Esophagus (tissue), 2 donors: ENCODE data around the gene SMCO4. TPM values are rescaled to one million over a fixed set of nuclear protein-coding genes. Genes with fewer than 3 reads are reported as not detected.

ENCODE experiments used
- polyA plus RNA-seq, 2 donors: library from polyadenylated mRNA; stranded (reverse); fragments of 200-250 nt; gene quantifications; one replicate each; pipeline ENCODE4 v1.2.3, GENCODE V29; 2013
- donor health status: healthy with polysubstance abuse.
- donor health status: Bipolar disorder and iron deficiency.

SMCO4 gene
- polyA plus RNA-seq, 2 donors = 7.9 to 14.2 TPM

Other genes starting within 250 kb of the SMCO4 start
- gene DEUP1, start 212.6 kb downstream of the SMCO4 start, polyA plus RNA-seq = not detected
- 1 to 10 TPM; 3.4 to 8.7 TPM for gene CEP295, start 118.3 kb upstream of the SMCO4 start, polyA plus RNA-seq
- 100 to 1,000 TPM in 1 of 2 donors, 10 to 100 TPM in 1; 70.2 to 156 TPM for gene TAF1D, start 198.1 kb upstream of the SMCO4 start, polyA plus RNA-seq
- 1 to 10 TPM; 8.8 to 9.2 TPM for gene C11orf54, start 198.3 kb upstream of the SMCO4 start, polyA plus RNA-seq
- gene MED17, start 240.9 kb upstream of the SMCO4 start, polyA plus RNA-seq = 1 to 10 TPM; 6.3 to 9.4 TPM